ENCODE results near the gene ZNF329.

Gene ZNF329

DNA sequence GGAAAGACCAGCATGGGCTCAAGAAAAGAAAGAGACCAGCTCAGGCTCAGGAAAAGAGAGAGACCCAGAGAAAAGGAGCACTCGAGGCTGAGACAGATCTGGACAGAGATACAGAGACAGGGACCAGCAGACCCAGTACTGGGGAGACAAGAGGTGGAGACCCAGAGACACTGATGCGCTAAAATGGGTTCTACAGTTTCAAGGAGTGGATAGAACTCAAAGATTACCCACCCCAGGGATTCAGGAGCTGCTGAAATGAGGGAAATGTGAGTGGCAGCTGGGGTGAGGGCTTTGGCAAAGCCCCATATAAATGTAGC is 51.9 kb downstream of the ZNF329 start:
- ATAC-seq (replicated peaks; ENCODE audit: extremely low read depth, poor library complexity, severe bottlenecking): no peak
- H3K27ac Mint-ChIP-seq (ENCODE audit: low read depth): peak overlapping the region; percentile 100
- DNase-seq (ENCODE audit: low spot score in 2 of 2): no peak
- peak overlapping the region; percentile 84 for H3K4me3 Mint-ChIP-seq
- H3K9me3 Mint-ChIP-seq: peaks cover 18% of the 10 kb centered on the region
- H3K36me3 Mint-ChIP-seq (ENCODE audit: insufficient read depth): peaks cover 24% of the 10 kb centered on the region
- peaks cover 8% of the 10 kb centered on the region for H3K4me1 Mint-ChIP-seq
- no peaks in the 10 kb centered on the region for H3K27me3 Mint-ChIP-seq

DNA sequence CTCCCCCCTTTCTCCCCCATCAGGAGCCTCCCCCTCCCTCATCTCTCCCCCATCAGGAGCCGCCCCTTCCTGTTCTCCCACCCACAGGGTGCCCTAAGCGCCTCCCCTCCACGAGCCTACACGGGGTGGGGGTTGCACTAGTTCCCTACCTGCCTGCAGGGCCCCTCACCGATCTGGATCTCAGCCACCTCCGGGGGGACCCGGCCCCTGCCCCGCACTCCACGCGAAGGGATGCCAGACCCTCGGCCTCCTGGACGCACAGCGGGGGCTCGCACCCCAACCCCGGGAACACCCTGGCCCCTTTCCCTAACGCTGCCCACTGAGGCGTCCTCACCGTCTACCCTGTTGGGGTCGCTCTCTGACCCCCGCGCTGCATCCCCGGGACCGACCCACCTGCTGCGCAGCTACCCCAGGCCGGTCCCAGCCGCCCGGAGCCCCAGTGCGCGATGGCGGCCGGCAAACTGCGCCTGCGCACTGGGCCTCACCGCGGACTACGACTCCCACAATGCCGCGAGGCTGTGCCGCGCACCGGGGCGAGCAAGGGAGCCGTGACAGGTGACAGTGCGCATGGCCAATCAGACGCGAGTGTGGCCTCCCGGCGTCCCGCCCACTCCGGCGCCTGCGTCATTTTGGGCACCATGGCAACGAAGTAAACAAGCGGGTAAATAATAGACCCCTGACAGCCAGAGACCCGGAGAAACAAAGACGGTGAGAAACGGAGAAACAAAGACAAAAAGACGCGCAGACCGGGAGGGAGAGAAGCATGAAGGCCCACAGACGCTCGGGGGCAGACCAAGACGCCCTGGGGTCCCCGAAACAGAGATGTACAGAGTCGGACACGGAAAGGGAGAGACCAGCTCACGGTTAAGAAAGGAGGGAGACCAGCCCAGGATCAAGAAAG is 52.6 kb downstream of the ZNF329 start, which contains the start of gene ZSCAN18:
Gene ZSCAN18 (minus strand): TSS at position 451 of the 901 bp plus-strand sequence. CDS start 7,964 bp downstream, outside the sequence.
- H3K4me1 Mint-ChIP-seq: peaks cover 8% of the 10 kb centered on the region
- no peaks in the 10 kb centered on the region for H3K27me3 Mint-ChIP-seq
- peaks cover 24% of the 10 kb centered on the region for H3K36me3 Mint-ChIP-seq (ENCODE audit: insufficient read depth)
- H3K27ac Mint-ChIP-seq (ENCODE audit: low read depth): peak within 1 kb of the TSS; percentile 100
- peaks cover 17% of the 10 kb centered on the region for H3K9me3 Mint-ChIP-seq
- peak; percentile 89 for ATAC-seq (replicated peaks; ENCODE audit: extremely low read depth, poor library complexity, severe bottlenecking)
- peak; percentile 91 to 98 for DNase-seq (ENCODE audit: low spot score in 2 of 2)
- H3K4me3 Mint-ChIP-seq: peak within 1 kb of the TSS; percentile 84

DNA sequence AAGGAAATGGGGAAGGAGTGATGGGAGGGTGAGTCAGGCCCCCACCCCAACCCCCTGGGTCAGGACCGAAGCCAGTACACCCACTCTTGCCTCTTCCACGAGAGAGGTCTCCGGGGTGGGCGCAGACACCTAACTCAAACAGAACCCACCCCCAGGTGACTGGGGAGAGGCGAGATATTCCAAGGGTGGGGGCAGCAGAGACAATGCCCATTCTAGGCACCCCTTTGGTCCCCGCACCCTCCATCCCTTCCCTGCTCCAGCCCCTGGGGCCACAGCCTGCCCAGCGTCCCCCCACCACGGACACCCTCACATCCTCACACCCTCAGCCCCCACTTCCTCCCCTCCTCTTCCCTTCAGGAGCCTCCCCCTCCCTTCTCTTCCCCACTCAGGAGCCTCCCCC is 53.2 kb downstream of the ZNF329 start:
- Mint-ChIP-seq H3K9me3 (peaks cover 17% of the 10 kb centered on the region), H3K27me3 (no peaks in the 10 kb centered on the region), H3K4me1 (peaks cover 8% of the 10 kb centered on the region), H3K27ac (ENCODE audit: low read depth) (peak overlapping the region; percentile 100), H3K36me3 (ENCODE audit: insufficient read depth) (peaks cover 24% of the 10 kb centered on the region), H3K4me3 (peak overlapping the region; percentile 84)
- ATAC-seq (replicated peaks; ENCODE audit: extremely low read depth, poor library complexity, severe bottlenecking): no peak
- DNase-seq (ENCODE audit: low spot score in 2 of 2): no peak

DNA sequence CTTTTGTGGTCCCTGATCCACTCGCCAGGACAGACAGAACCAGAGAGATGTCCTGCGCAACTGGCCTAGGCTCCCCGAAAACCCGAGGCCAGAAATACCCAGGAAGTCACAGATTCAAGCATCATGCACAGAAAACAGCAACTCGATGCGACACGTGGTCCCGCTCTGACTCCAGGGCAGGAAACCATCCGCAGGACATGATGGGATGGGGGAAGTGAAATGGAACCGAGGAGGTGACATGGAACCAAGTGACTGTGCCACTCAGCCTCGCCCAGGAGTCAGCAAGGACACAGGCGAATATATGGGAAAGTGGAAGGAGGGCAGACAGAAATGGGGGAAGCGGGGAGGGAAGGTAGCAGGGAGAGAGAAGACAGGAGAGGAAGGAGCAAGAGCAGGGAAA is 53.7 kb downstream of the ZNF329 start:
- peak overlapping the region; percentile 100 for H3K27ac Mint-ChIP-seq (ENCODE audit: low read depth)
- peaks cover 24% of the 10 kb centered on the region for H3K36me3 Mint-ChIP-seq (ENCODE audit: insufficient read depth)
- ATAC-seq (replicated peaks; ENCODE audit: extremely low read depth, poor library complexity, severe bottlenecking) (no peak), DNase-seq (ENCODE audit: low spot score in 2 of 2) (no peak)
- peaks cover 8% of the 10 kb centered on the region for H3K4me1 Mint-ChIP-seq
- no peaks in the 10 kb centered on the region for H3K27me3 Mint-ChIP-seq
- H3K4me3 Mint-ChIP-seq: peak overlapping the region; percentile 84
- peaks cover 17% of the 10 kb centered on the region for H3K9me3 Mint-ChIP-seq

DNA sequence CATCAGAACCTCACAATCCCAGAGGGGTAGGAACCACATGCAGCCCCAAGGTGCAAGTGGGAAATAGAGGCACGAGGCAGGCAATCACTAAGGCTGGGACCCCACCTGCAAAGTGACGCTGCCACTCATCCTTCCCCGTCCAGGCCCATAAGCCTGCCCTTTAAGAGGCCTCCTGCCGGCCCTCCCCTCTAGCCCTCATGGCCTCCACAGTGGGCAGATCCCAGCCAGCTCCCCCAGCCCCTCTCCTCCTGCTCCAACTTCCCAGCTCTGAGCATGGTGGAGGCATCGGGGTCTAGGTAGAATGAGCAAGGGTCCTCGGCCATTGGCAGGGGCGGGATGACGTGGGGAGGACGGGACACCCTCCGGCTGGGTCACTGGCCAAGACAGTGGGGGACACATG is 55.3 kb downstream of the ZNF329 start:
- Mint-ChIP-seq H3K4me3 (no peak overlapping the region), H3K9me3 (peaks cover 17% of the 10 kb centered on the region), H3K27me3 (no peaks in the 10 kb centered on the region), H3K36me3 (ENCODE audit: insufficient read depth) (peaks cover 22% of the 10 kb centered on the region), H3K27ac (ENCODE audit: low read depth) (peak overlapping the region; percentile 100), H3K4me1 (peaks cover 8% of the 10 kb centered on the region)
- DNase-seq (ENCODE audit: low spot score in 2 of 2): no peak
- no peak for ATAC-seq (replicated peaks; ENCODE audit: extremely low read depth, poor library complexity, severe bottlenecking)

DNA sequence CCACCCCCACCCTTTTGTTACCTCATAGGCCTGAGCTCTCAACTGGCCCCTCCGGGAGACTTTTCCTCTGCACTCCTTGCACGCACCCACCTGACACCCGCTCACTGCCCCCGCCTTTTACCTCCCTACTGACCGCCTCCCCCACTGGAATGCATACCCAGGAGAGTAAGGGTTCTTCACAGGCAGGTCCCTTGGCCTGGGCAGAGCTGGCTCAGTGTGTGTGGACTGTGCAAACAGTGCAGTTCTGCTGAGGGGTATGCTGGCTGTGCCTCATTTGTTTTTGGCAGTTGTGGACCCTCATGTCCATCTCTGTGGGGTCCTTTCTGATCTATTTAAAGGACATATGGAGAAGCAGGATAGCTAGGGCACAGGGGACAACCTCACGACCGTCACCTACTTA is 57.5 kb downstream of the ZNF329 start:
- H3K36me3 Mint-ChIP-seq (ENCODE audit: insufficient read depth): peaks cover 17% of the 10 kb centered on the region
- peaks cover 1% of the 10 kb centered on the region for H3K4me1 Mint-ChIP-seq
- no peak overlapping the region for H3K27ac Mint-ChIP-seq (ENCODE audit: low read depth)
- no peaks in the 10 kb centered on the region for H3K27me3 Mint-ChIP-seq
- DNase-seq (ENCODE audit: low spot score in 2 of 2): no peak
- no peak for ATAC-seq (replicated peaks; ENCODE audit: extremely low read depth, poor library complexity, severe bottlenecking)
- no peak overlapping the region for H3K4me3 Mint-ChIP-seq
- H3K9me3 Mint-ChIP-seq: peaks cover 11% of the 10 kb centered on the region

DNA sequence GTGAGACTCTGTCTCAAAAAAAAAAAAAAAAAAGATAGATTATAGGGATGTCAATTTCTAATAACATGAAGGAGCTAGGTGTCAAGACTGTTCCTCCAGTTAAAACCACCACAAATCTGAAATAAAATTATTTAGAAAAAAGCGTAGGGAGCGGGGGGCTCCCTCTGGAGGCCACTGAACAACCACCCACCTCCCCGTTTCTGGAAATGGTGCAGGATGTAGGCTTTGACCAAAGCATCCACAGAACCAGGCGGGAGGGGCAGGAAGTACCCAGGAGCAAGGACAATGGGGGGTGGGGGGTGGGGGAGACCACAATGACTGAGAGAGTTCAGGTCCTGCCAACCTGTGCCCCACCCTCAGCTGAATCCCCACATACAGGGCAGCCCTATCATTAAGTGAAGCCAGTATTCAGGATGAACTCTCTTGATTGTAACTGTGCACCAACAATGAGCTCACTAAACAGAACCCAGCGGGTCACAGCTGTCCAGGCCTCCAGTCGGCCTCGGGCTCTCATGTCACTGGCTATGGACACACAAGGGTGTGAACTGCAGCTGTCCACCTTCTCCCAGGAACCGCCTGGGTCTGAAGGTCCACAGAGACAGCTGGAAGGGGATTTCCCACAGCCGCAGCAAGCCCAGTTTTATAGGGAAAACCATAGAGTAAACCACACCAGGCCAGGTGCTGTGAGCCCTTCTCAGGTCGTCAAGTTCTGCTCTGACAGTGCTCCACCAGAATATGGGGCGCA is 59.2 kb downstream of the ZNF329 start:
- H3K27me3 Mint-ChIP-seq: no peaks in the 10 kb centered on the region
- ATAC-seq (replicated peaks; ENCODE audit: extremely low read depth, poor library complexity, severe bottlenecking) (no peak), DNase-seq (ENCODE audit: low spot score in 2 of 2) (no peak)
- H3K9me3 Mint-ChIP-seq: peaks cover 6% of the 10 kb centered on the region
- no peaks in the 10 kb centered on the region for H3K4me1 Mint-ChIP-seq
- peaks cover 4% of the 10 kb centered on the region for H3K36me3 Mint-ChIP-seq (ENCODE audit: insufficient read depth)
- no peak overlapping the region for H3K4me3 Mint-ChIP-seq
- no peak overlapping the region for H3K27ac Mint-ChIP-seq (ENCODE audit: low read depth)

DNA sequence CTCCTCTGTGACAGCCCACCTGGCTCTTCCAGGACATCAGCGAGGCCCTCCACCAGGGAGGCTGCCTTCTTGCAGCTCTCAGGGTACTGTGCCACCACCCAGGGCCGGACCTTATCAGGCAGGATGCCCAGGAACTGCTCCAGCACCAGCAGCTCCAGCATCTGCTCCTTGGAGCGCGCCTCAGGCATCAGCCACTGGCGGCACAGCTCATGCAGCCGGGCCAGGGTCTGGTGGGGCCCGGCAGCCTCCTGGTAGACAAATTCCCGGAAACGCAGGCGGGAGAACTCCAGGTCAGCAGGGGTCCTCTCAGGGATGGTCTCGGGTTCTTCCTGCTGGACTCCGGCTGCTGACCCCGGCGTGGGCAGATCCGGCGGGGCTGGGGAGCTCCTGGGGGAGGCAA is 60.7 kb downstream of the ZNF329 start:
- H3K27ac Mint-ChIP-seq (ENCODE audit: low read depth): no peak overlapping the region

DNA sequence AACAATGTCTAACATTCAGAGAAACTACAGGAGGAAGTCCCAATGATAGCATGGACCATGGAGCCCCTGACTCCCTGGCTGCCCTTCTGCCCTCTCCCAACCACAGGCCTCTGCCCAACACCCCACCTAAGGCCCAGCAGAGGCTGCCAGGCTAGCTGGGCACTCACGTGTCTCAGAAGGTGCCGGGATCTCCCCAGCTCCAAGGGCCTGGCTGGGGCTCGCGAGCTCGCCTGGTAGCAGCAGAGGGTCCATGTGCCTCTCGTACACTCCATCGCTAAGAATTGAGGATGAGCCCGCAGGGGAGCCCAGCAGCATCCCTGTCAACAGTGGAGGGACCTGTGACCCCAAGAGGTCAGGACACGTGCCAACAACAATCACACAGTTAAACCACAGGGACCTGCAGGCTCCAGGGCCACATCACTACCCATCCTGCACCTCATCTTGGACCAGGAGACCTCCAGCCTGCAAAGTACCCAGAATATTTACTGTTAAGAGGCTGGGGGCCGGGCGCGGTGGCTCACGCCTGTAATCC is 62.0 kb downstream of the ZNF329 start:
- H3K27ac Mint-ChIP-seq (ENCODE audit: low read depth): no peak overlapping the region
- ATAC-seq (replicated peaks; ENCODE audit: extremely low read depth, poor library complexity, severe bottlenecking): no peak
- H3K9me3 Mint-ChIP-seq: peaks cover 4% of the 10 kb centered on the region
- no peaks in the 10 kb centered on the region for H3K4me1 Mint-ChIP-seq
- H3K27me3 Mint-ChIP-seq: no peaks in the 10 kb centered on the region
- H3K4me3 Mint-ChIP-seq: no peak overlapping the region
- H3K36me3 Mint-ChIP-seq (ENCODE audit: insufficient read depth): peaks cover 2% of the 10 kb centered on the region
- no peak for DNase-seq (ENCODE audit: low spot score in 2 of 2)

More for the DNA sequence above, 60.7 kb downstream of the ZNF329 start:
- Mint-ChIP-seq H3K4me3 (no peak overlapping the region), H3K9me3 (peaks cover 6% of the 10 kb centered on the region), H3K27me3 (no peaks in the 10 kb centered on the region), H3K36me3 (ENCODE audit: insufficient read depth) (peaks cover 2% of the 10 kb centered on the region), H3K4me1 (no peaks in the 10 kb centered on the region)
- DNase-seq (ENCODE audit: low spot score in 2 of 2) (no peak), ATAC-seq (replicated peaks; ENCODE audit: extremely low read depth, poor library complexity, severe bottlenecking) (no peak)

DNA sequence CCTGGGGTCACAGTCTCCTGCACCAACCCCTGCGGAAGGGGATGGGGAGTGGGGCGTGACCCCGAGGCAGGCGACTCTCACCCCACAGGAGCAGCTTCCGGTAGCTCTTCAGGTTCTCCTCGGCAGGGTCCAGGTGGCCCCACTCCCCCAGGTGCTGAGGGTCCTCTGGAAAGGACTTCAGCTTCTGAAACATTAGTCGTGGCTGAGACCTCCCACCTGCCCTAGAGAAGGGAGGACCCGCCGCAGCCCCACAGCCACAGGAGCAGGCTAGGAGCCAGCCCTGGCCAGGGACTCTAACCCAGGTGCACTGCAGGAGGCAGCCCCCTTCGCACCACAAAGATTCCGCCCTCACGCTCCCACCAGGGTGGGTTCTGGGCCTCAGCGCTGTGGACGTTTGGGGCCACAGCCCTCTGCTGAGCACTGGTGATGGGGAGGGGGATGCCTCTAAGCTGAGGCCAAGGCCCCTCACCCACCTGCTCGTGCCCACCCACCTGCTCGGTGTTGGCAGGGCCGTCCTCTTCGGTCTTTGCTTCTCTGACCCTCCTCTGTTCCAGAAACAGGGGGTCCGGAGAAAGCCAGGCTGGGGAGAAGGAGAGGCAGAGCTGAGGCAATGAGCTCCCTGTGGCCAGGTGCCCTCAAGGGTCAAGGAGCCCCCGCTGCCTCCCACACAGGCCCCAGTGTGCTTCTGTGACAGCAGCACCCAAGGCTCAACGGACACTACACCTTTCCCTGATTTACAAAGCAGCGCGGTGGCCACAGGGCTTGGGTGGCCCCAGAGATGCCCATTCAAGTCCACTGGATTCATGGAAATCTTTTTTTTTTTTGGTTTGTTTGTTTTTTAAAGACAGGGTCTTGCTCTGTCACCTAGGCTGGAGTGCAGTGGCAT is 63.5 kb downstream of the ZNF329 start:
- Mint-ChIP-seq H3K9me3 (no peaks in the 10 kb centered on the region), H3K4me3 (no peak overlapping the region), H3K36me3 (ENCODE audit: insufficient read depth) (peaks cover 2% of the 10 kb centered on the region), H3K27ac (ENCODE audit: low read depth) (no peak overlapping the region), H3K27me3 (no peaks in the 10 kb centered on the region), H3K4me1 (no peaks in the 10 kb centered on the region)
- ATAC-seq (replicated peaks; ENCODE audit: extremely low read depth, poor library complexity, severe bottlenecking): no peak
- DNase-seq (ENCODE audit: low spot score in 2 of 2): no peak

DNA sequence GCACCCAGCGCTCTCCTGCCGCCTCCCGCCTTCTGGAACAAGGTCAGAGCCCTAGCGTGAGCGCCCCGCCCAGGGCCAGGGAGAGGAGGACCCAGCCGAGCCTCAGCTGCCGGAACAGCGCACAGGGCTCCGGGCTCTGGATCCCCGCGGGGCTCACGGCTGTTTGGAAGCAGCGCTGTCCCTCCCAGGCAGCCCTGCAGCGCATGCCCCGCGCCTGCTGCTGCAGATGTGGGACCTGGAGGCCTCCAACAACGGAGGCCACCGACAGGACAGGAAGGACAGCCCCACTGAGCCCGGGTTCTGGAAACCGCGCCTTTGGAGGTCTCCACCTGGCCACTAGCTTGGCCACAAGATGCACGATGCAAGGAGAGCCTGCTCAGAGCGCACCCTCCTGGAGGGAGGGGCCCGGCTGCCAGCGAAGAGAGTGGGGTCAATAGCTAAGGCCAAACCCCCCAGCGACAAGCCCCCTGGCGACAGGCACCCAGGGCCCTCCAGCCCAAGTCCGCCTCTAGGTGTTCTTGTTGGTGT is 65.2 kb downstream of the ZNF329 start:
- no peak for ATAC-seq (replicated peaks; ENCODE audit: extremely low read depth, poor library complexity, severe bottlenecking)
- H3K9me3 Mint-ChIP-seq: peaks cover 9% of the 10 kb centered on the region
- H3K4me3 Mint-ChIP-seq: no peak overlapping the region
- peaks cover 2% of the 10 kb centered on the region for H3K36me3 Mint-ChIP-seq (ENCODE audit: insufficient read depth)
- H3K27ac Mint-ChIP-seq (ENCODE audit: low read depth): no peak overlapping the region
- H3K4me1 Mint-ChIP-seq: no peaks in the 10 kb centered on the region
- H3K27me3 Mint-ChIP-seq: no peaks in the 10 kb centered on the region
- DNase-seq (ENCODE audit: low spot score in 2 of 2): no peak

Data from central memory CD8-positive, alpha-beta T cell (primary cell).